T-helper 2 cell treated with Interferon-gamma antibody and Interleukin-4, amounts not matched to agents 100 ng/mL and 5 ng/mL, for 36 hours (primary cell): ENCODE measurements around the gene PLPP3. TPM values are rescaled to one million over a fixed set of nuclear protein-coding genes. Genes with fewer than 3 reads are reported as not detected.

Source experiments
- intact Hi-C: fragments of 100-400 bp; cut with micrococcal nuclease; formaldehyde crosslinking; loops from one replicate; pipeline ENCODE4 v1.15.1; 2023
- total RNA-seq: library from RNA; stranded (reverse); gene quantifications from 2 replicates; pipeline ENCODE4 v1.2.3, GENCODE V29; 2022

Gene PLPP3
- total RNA-seq, 1 donor from 2014 or later = not detected

DNA sequence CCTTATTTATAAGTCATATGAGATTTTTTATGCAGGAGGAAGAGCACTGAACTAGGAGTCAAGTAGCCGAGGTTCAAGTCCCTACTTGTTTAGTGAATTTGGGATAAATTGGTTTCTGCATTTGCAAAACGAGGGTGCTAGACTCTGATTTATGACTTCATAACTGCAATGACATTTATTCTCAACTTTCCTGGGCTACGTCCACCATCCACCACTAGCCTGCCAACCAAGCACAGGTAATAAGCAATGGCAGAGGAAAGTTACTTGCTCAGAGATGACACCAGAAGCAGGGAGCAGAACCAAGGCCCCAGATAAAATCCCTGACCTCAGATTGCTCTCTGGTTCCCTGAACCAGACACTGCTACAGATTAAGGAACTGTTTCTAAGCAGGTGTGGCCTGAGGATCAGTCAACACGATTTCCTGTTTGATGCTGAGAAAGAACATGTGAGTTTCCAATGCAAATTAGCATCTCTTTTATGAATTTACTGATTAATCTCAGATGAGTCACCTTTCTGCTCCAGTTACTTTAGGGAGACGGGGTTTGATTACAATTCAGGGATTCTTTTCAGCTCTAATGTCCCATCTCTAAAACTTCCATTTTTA, 52.7 kb downstream of the PLPP3 start:
- intact Hi-C loops = no loop called here

DNA sequence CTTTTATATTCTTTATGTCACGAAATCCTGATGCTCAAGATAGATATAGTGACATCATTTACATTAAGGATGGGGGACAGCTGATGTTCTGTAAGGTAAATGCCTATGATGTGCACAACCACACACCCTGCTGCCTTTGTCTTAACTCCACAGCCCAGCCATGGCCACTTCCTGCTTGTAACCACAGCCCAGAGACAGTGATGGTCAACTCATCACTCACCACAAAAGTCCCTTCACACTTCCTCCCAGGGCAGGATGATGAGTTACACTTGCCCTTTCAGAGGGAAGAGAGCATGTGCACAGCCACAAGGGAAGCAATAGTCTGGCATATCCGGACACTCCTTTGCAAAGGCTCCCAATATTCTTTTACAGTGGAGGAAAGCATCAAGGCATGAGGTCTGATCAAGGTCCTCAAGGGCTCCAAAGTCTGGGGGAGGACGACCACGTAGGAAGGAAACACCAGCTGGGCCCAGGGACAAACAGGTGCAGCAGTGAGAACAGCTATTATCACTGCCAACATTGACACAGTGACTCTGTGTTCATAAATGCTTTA, 53.8 kb downstream of the PLPP3 start:
- intact Hi-C loops = no loop called here

DNA sequence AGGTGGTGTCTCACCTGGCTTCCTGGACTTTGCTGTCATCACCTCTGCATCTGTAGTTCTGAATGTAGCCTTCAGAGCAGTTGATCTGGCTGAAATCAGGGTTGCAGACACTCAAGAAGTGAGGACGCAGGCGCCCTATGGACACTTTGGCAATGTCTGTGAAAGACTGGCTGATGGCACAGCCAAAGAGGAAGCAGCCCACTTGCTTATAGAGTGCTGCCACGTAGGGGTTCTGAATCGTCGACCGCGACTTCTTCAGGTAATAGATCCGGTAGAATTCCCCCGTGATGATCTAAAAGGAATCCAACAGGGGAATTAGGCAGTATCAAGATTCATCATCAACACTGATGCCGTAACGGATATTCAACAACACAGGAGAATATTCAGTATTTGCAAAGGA, 55.1 kb downstream of the PLPP3 start:
- intact Hi-C loops = no loop called here

DNA sequence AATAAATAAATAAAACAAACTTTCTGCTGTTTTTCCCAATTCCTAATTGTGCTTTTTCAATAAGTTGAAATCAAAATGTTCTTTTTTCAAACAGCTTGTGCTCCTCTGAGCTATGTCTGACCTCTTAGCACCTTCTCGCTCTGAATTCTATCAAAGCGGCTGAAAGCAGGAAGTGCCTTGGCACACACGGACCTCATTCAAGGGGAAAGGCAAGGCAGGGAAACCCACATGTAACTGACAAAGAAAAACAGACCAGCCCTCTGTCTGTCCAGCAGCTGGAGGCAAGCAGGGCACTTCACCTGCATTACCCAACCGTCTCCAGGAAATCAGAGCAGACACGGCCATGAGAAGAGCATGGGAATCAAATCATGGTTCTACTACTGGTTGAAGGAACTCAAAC, 56.7 kb downstream of the PLPP3 start:
- intact Hi-C loops = no loop called here

DNA sequence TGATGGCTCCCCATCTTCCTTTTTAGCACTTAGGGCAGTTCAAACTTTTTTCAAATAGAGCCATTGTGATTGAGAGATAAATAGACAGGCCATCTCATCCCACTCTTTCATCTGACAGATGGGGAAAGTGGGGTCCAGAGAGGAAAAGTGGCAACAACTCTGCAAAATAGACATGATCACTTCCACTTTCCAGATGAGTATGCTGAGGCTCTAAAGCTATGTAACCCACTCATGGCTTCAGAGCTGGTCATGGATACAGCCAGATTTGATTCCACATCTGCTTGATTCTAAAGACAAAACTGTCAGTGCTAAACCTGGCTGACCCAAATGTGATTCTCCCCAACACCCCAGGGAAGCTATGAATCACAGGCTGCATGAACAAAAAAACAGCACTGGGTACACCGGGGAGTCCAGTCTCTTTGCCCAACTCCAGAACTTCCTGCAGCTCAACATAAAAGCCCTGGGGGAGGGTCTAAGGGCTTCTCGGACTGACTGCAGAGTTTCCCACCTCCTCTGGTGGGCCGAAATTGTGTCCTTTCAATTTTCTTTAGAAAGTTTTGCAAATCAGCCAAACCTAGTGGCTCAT, 59.3 kb downstream of the PLPP3 start:
- intact Hi-C loops = no loop called here

DNA sequence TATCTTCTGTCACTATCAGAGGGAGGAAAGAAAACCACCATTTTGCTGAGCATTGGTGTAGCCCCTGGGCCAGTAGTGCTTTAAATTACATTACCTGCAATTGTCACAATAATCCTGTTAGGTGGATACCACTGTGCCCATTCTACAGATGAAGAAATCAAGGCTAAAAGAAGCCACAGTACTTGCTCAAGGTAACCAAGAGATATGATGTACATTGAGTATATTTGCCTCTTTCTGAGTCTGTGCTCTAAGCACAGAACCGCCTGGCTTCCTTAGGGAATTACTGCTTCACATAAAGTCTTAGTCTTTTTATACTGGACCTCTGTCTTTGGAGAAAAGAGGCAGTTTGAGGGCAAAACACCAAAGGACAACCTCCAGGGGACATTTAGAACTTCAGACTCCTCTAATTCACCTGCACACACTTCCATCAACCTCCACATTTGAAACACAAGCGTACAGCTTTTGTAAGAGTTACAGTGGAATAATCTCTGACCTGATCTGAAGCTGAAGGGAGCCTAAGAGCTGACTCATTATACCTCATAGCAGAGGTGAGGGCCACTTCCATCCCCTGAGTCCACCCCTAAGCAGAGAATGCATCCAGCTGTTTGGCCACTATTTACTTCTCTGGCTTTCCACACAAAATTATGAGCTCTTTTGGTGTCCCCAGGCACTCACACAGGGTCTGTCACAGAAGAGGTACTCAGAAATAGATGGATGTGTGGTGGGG, 61.8 kb downstream of the PLPP3 start:
- intact Hi-C loops = no loop called here

DNA sequence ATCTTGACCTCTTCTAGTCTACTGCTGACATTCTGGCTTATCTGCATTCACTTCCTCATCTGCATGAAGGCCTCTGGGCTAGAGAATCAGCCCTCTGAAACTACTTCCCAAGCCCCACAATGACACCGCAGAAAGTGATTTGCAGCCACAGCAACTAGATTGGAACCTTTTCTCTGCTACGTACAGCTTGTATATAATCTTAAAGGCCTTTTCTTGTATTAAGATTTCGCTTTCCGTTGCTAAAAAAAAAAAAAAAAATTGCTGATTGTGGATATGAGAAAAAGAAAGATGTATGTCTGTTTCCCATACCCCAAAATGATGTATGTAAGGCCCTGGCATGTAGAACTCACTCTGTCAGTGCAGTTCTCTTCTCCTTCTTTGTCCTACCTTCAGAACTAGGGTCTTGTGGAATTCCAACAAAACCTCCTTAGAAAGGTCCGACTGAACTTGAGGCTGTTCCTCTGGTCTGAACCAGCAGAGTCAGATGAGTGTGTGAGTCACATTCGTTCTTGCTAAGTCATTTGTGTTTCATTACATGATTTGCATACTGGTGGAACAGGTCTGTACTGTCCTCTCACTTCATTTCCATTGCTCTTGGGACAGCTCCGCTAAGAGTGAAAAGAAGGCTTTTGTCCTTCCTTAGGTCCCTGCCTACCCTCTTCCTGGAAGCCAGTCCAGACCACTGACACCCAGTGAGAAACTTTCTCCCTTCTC, 62.7 kb downstream of the PLPP3 start:
- intact Hi-C loops = no loop called here

DNA sequence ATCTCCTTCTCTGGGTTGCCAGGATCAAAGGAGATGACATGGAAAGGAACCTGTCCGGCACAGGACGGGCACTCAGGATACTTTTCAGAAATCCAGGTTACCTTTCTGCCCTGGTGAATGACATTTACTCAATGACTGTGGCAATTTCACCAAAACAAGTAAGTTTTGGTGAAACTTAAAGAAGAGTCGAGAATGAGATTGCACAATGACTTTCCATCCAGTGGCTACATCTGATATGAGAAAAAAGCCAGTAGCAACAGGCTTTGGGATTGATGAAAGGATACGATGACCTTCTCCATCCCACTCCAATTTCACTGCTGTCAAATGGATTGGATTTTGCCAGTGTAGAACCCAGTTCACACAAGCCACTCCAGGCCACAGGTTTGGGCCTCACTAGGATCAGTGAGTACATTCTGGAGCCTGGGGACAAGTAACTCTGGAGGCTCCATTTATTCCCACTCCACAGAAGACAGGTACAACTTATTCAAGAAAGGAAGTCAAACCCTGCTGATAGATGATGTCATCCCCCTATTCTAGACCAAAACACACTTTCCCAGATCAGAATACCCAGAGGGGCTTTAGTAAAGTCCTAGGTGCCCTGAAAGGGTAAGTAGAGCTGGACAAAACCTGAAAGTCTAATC, 63.3 kb downstream of the PLPP3 start:
- intact Hi-C loops = no loop called here

DNA sequence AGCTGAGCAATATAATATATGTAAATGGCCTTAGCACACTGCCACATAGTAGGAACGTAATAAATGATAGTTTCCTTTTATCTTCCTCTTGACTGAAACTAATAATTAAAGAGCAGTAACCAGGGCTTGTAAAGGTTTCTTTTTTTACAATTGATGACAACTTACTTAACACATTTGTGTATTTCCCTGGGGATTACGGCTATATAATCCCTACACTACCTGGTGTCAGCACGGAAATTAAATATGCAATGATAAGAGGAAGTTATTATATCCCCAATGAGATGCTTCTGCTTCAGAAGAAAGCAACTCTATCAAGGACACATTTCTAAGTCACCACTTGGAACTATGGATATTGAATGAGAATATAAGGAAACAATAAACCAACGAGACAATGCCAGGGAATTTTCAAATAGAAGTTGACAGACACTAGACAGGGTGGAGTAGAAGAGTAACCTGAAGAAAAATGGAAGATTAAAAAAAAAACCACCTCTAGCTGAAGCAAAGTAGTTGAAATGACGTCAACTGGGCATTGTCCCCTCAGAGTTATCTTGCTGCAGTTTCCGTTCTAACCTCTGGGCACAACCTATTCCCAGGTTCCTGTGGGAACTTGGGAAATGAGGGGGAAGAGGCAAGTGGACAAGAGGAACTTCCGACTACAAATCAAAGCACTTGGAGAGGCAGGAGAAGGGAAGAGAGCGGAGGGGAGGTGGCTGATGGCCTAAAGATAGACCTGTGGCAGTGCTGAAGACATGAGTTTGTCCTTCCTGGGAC, 66.5 kb downstream of the PLPP3 start:
- intact Hi-C loops = no loop called here

DNA sequence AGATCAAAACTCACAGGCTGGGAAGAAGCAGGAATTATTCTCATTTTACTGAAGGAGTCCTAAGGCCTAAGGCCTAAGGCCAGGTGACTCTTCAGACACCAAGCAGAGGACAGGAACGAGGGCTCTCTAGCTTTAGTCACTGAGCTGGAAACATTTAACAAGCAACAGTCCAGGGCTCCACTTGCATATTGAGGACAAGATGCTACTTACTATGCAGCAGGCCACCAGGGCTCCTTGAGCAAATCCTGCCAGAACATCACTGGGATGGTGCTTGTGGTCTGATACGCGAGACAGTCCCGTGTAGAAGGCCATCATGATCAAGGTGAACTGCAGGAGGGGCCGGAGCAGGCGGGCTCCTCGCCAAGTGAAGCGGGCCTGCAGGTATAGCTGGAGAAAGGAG, 67.6 kb downstream of the PLPP3 start:
- intact Hi-C loops = no loop called here

DNA sequence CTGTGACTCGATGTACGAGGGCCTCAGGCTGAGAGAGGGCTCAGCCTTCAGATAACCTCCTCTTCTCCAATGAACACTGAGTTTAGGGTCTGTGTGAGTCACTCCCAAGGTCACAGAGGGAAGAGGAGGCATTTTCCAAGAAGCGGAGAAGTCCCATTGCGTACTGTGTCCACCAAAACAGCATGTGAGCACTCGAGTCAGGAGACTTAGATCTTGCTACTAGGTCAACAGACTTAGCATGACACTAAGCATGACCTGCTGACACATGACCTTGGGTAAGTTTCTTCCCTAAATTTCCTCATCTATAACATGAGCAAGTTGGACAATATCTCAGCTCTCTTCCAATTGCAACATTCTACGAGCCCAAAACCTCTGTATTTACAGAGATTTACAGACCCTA, 68.0 kb downstream of the PLPP3 start:
- intact Hi-C loops = no loop called here

DNA sequence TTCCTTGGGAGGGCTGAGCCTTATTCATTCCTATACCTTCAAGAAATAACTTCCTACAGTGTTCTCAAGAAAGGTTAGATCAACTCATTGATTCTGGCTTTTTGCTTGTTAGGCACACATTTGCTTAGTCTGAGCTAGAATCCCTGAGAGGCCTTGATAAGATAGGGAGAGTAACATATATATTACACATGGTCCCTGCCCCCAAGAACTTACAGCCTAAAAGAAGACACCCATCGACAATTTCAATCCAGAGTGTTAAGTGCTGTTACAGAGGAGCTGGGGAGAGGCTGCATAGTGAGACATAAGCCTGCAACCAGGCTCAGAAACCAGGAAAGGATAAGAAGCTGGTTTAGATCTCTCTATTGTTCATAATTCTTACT, 68.7 kb downstream of the PLPP3 start:
- intact Hi-C loops = no loop called here

DNA sequence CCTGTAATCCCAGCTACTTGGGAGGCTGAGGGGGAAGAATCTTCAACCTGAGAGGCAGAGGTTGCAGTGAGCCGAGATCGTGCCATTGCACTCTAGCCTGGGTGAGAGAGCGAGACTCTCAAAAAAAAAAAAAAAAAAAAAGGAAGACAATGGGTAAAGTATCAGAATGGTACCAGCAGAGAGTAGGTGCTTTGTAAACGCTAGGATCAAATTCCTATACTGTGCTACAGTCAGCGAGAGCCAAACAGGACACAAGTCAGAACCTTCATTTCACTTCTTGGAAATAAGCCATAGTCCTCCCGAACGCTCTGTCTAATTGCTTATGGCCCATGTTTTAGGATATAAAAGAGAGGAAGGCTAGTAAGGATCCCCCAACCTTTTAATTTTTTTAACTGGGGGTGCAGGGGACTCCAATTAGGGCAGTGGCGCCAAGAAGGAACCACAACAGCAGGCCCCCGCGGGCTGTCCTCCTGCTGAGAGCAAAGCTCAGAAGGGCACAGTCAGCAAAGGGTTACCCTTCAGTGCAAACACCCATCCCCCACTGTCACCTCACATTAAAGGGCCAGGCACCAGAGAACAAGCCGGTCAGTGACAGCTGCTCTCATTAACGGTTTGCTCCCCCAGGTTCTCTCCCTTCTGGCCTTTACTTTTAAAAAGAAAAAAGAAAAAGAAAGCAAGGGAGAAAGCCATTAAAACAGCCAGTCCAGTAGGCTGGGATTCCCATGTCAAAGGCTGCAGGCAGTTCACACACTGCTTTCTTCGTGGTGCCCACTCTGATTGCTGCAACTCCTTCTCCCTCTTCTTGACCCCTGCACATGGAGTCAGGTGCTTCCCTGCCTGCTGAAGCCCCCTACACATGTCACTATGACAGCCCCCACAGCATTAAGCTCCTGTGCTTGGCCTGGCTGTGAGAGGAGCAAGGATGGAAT, 69.4 kb downstream of the PLPP3 start:
- intact Hi-C loops = no loop called here

DNA sequence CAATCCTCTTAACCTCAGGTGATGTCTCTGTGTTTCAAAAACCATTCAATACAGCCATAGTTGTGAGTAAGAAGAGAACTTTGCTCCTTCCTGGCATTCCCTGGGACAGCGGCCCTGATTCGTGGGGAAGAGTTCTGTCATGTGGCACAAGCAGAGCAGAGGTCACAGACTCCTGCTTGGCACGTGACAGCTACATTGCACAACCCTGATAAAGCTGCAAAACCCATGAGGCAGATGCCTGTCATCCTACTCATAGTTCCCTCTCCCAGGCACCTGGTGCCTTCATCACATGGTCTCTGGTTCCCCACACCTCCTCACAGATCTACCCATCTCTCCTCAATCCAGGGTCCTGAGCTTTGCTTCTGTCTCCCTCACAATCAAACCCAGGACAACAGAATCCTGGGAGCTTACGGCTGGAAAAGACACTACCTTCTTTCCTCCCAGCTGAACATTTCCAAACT, 70.8 kb downstream of the PLPP3 start:
- intact Hi-C loops = no loop called here

DNA sequence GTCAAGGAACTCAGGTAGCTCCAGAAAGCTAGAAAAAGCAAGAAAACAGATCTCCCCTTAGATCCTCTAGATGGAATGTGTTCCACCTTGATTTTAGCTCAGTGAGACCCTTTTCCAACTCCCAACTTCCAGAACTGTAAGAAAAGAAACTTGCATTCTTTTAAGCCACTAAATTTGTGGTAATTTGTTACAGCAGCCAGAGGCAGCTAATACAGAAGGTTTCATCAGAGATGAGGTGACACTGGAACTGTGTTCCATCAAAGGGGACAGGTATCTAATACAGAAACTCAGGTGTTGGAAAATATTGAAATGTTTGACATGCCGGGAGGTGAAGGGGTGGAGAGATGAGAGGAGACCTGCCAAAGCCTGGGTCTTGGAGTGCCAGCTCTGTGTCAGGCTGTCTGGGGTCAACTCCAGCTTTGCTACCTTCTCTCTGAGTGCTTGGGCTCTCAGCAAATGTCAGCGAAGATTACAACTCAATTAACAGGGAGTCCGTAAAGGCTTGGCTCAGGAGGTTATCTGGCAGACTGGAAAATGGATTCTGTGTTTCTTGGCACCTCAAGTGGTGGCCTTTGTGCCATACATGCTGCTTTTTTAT, 71.3 kb downstream of the PLPP3 start:
- intact Hi-C loops = no loop called here

DNA sequence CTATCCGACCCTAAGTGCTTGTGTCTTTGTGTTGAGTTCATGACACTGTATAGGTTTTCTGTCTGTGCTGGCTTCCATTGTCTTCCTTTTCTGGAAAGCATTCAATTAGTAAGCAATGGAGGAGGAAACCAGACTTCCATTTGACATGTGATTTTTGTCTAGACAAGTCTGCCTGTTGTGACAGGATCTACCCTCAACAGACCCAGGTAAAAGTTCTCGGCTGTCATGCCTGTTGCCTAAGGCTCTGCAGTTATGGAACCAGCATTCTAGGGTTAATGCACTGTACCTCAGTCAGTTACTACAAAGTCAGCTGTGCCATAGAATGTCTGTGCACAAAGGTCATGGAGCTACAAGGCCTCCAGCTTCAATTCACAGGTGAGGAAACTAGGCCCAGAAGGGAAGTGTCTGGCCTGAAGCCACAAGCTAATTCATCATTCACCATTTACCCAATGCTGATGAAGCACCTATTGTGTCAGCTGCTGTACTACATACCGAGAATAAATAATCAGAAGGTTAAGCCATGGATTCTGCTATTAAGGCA, 72.3 kb downstream of the PLPP3 start:
- intact Hi-C loops = no loop called here

DNA sequence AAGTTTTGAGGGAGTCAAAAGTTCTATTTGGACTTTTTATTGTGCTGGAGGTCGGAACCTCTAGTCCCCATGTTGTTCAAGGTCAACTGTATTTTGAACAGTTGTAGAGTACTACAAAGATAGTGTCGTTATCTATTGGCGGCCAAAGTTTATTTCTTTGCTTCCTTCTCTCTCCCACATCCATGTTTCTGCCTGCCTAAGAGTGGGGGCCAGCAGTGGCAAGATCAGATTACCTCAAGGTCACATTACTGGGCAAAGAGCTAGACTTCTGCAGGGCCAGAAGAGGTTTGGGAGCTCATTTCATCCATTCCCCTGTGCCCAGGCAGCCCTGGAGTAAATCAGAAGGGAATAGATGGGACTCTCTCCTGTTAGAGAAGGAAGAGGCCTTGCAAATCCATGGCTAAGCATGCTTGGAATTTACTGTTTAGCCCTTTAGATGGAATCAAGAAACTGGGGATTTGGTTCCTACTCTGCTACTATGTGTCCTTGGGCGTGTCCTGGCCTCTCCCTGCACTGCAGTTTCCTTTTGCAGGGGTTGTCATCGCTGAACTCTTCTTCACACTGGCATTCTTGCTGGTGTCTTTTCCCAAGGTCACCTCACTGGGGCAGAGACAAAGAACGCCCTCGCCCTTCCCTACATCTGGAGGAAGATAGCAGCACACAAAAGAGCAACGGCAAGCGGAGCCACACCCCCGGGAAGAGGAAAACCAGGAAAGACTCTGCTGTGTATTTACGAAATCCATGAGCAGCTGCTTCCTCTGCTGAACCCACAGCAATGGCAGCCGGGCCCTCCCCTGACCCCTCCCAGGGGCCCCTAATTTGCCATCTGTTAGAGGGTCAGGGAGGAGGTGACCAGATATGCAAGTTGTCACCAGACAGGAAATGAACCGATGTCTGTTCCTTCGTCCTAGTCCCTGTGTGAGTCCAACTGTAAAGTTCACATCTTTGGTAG, 73.3 kb downstream of the PLPP3 start:
- intact Hi-C loops = no loop called here
